WTC11 (cell line): ENCODE data around the gene ZC3H7B.

Source experiments
- CBFB ChIP-seq: sonication (generic); formaldehyde crosslinking; IDR thresholded peaks from 2 replicates; pipeline ENCODE4 v1.8.1; 2022; ENCODE audit warnings: mild to moderate bottlenecking, low read depth, missing genetic modification reagents
- CREB1 ChIP-seq: sonication (generic); formaldehyde crosslinking; IDR thresholded peaks from 2 replicates; pipeline ENCODE4 v1.8.0; 2023; ENCODE audit warnings: mild to moderate bottlenecking, missing genetic modification reagents
- ELF4 ChIP-seq: sonication (generic); formaldehyde crosslinking; IDR thresholded peaks from 2 replicates; pipeline ENCODE4 v1.8.1; 2022; ENCODE audit warnings: low read depth, mild to moderate bottlenecking, moderate library complexity, missing genetic modification reagents
- ESRRA ChIP-seq: sonication (generic); formaldehyde crosslinking; IDR thresholded peaks from 2 replicates; pipeline ENCODE4 v1.8.1; 2022; ENCODE audit warnings: mild to moderate bottlenecking, missing genetic modification reagents, borderline replicate concordance
- IRF1 ChIP-seq: sonication (generic); formaldehyde crosslinking; IDR thresholded peaks from 2 replicates; pipeline ENCODE4 v1.8.0; 2023; ENCODE audit warnings: missing genetic modification reagents
- NFE2L1 ChIP-seq: sonication (generic); formaldehyde crosslinking; IDR thresholded peaks from 2 replicates; pipeline ENCODE4 v1.8.1; 2023; ENCODE audit warnings: missing genetic modification reagents
- NR3C1 ChIP-seq: sonication (generic); formaldehyde crosslinking; conservative IDR thresholded peaks from 2 replicates; pipeline ENCODE4 v1.8.1; 2023; ENCODE audit warnings: low read depth, mild to moderate bottlenecking, missing genetic modification reagents
- USF1 ChIP-seq: sonication (generic); formaldehyde crosslinking; IDR thresholded peaks from 2 replicates; pipeline ENCODE4 v1.8.0; 2022; ENCODE audit warnings: mild to moderate bottlenecking, missing genetic modification reagents
- ZNF263 ChIP-seq: sonication (generic); formaldehyde crosslinking; IDR thresholded peaks from 2 replicates; pipeline ENCODE4 v1.8.1; 2022; ENCODE audit warnings: low read depth, mild to moderate bottlenecking, moderate library complexity, missing genetic modification reagents
- ZNF416 ChIP-seq: fragments of 250-450 bp; sonication (Bioruptor Pico); IDR thresholded peaks from 2 replicates; pipeline ENCODE4 v1.9.0; 2021; ENCODE audit warnings: mild to moderate bottlenecking, inconsistent platforms
- TF ChIP-seq, protein P1 (sequence below): fragments of 200-600 bp; IDR thresholded peaks from 2 replicates; pipeline ENCODE4 v1.8.0; 2022; ENCODE audit warnings: antibody characterized with exemption
- TF ChIP-seq, protein P2 (sequence below): sonication (generic); formaldehyde crosslinking; conservative IDR thresholded peaks from 2 replicates; pipeline ENCODE4 v1.8.1; 2022; ENCODE audit warnings: mild to moderate bottlenecking, missing genetic modification reagents
- TF ChIP-seq, protein P3 (sequence below): sonication (generic); formaldehyde crosslinking; IDR thresholded peaks from 2 replicates; pipeline ENCODE4 v1.8.1; 2023; ENCODE audit warnings: mild to moderate bottlenecking, missing genetic modification reagents

- TF ChIP-seq, protein P1, sequence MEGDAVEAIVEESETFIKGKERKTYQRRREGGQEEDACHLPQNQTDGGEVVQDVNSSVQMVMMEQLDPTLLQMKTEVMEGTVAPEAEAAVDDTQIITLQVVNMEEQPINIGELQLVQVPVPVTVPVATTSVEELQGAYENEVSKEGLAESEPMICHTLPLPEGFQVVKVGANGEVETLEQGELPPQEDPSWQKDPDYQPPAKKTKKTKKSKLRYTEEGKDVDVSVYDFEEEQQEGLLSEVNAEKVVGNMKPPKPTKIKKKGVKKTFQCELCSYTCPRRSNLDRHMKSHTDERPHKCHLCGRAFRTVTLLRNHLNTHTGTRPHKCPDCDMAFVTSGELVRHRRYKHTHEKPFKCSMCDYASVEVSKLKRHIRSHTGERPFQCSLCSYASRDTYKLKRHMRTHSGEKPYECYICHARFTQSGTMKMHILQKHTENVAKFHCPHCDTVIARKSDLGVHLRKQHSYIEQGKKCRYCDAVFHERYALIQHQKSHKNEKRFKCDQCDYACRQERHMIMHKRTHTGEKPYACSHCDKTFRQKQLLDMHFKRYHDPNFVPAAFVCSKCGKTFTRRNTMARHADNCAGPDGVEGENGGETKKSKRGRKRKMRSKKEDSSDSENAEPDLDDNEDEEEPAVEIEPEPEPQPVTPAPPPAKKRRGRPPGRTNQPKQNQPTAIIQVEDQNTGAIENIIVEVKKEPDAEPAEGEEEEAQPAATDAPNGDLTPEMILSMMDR, result no peak
- TF ChIP-seq, protein P2, sequence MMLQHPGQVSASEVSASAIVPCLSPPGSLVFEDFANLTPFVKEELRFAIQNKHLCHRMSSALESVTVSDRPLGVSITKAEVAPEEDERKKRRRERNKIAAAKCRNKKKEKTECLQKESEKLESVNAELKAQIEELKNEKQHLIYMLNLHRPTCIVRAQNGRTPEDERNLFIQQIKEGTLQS (CRISPR knock-in tag), result no peak
- no peak for TF ChIP-seq CBFB
- TF ChIP-seq CREB1, result no peak
- no peak for TF ChIP-seq ESRRA (CRISPR knock-in tag)
- no peak for TF ChIP-seq ZNF263
- TF ChIP-seq USF1, result no peak
- no peak for TF ChIP-seq NR3C1 (CRISPR knock-in tag)
- no peak for TF ChIP-seq IRF1
- TF ChIP-seq NFE2L1, result no peak
- TF ChIP-seq, protein P3, sequence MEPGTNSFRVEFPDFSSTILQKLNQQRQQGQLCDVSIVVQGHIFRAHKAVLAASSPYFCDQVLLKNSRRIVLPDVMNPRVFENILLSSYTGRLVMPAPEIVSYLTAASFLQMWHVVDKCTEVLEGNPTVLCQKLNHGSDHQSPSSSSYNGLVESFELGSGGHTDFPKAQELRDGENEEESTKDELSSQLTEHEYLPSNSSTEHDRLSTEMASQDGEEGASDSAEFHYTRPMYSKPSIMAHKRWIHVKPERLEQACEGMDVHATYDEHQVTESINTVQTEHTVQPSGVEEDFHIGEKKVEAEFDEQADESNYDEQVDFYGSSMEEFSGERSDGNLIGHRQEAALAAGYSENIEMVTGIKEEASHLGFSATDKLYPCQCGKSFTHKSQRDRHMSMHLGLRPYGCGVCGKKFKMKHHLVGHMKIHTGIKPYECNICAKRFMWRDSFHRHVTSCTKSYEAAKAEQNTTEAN (CRISPR knock-in tag), result no peak
- no peak for TF ChIP-seq ZNF416 (CRISPR knock-in tag)
- TF ChIP-seq ELF4 (CRISPR knock-in tag), result no peak
These were observed 14.3 kb downstream of the ZC3H7B start for GRCh38 chr22:41315586-41315985.
